GM06990 (cell line): ENCODE data around the gene UBR4.

Experiments used
- DNase-seq: peaks from one replicate; pipeline ENCODE4 v3.0.0-alpha.2; 2011; ENCODE audit not compliant: insufficient read length; ENCODE audit errors: extremely low read depth
- H3K27me3 ChIP-seq: replicated peaks from 2 replicates; pipeline ENCODE4 v1.6.0; 2011; ENCODE audit warnings: low read length; ENCODE audit not compliant: control insufficient read depth, insufficient read depth
- H3K36me3 ChIP-seq: 2 replicates; pipeline ENCODE4 v1.5.1; 2011; ENCODE audit warnings: low read length; ENCODE audit not compliant: control insufficient read depth, insufficient read depth
- H3K4me3 ChIP-seq: replicated peaks from 2 replicates; pipeline ENCODE4 v1.5.1; 2011; ENCODE audit warnings: low read depth, mild to moderate bottlenecking, control low read depth, low read length
- CTCF ChIP-seq: IDR thresholded peaks from 2 replicates; pipeline ENCODE4 v1.5.1; 2011; ENCODE audit warnings: low read length, control low read depth, mild to moderate bottlenecking, inconsistent platforms; ENCODE audit not compliant: insufficient read depth, poor library complexity, severe bottlenecking

Gene UBR4

GRCh38 chr1:19043579-19044443 is 166.3 kb downstream of the UBR4 start:
- TF ChIP-seq CTCF = no peak
- H3K36me3 ChIP-seq = no peaks in the 10 kb centered on the region
- no peak for DNase-seq
- H3K27me3 ChIP-seq = peaks cover 3% of the 10 kb centered on the region
- no peak overlapping the region for H3K4me3 ChIP-seq

GRCh38 chr1:19042675-19043578 is 167.1 kb downstream of the UBR4 start:
- Histone ChIP-seq H3K36me3 (no peaks in the 10 kb centered on the region), H3K4me3 (no peak overlapping the region), H3K27me3 (peaks cover 3% of the 10 kb centered on the region)
- no peak for TF ChIP-seq CTCF
- no peak for DNase-seq

- H3K4me3 ChIP-seq = no peak overlapping the region
- peaks cover 3% of the 10 kb centered on the region for H3K27me3 ChIP-seq
- no peak for TF ChIP-seq CTCF
- DNase-seq = no peak
- no peaks in the 10 kb centered on the region for H3K36me3 ChIP-seq
Observed at GRCh38 chr1:19040010-19040680, 169.9 kb downstream of the UBR4 start.

GRCh38 chr1:19038732-19039131 is 171.3 kb downstream of the UBR4 start:
- Histone ChIP-seq H3K4me3 (no peak overlapping the region), H3K27me3 (peaks cover 3% of the 10 kb centered on the region), H3K36me3 (no peaks in the 10 kb centered on the region)
- TF ChIP-seq CTCF = no peak
- DNase-seq = no peak

GRCh38 chr1:19038096-19038495 is 172.0 kb downstream of the UBR4 start:
- TF ChIP-seq CTCF = no peak
- DNase-seq = no peak
- H3K27me3 ChIP-seq = peaks cover 3% of the 10 kb centered on the region
- no peaks in the 10 kb centered on the region for H3K36me3 ChIP-seq
- H3K4me3 ChIP-seq = no peak overlapping the region
